HCT116 (cell line): ENCODE measurements around the gene ADAM10. TPM values are rescaled to one million over a fixed set of nuclear protein-coding genes. Genes with fewer than 3 reads are reported as not detected.

ENCODE experiments used
- ATAC-seq: fragments of 200-7000 bp; cut with Tn5 transposase; 2 replicates; pipeline ENCODE4 v1.9.1; 2020; ENCODE audit warnings: mild to moderate bottlenecking, moderate library complexity
- BruUV-seq: library from RNA; stranded (reverse); fragments of 400-500 nt; replicated peaks from 2 replicates; lab custom pipeline; 2021; lab: Mats Ljungman, UMichigan
- CTCF ChIA-PET: fragments of 300-600 bp; sonication (Branson Sonifier 250); formaldehyde crosslinking; loops from one replicate; lab custom pipeline; 2021; ENCODE audit warnings: antibody characterized with exemption; lab: Charles Lee
- POLR2A ChIA-PET: fragments of 300-600, 350-600 bp; sonication (Branson Sonifier 250); formaldehyde crosslinking; loops from one replicate; lab custom pipeline; 2021; ENCODE audit warnings: antibody characterized with exemption; lab: Charles Lee
- RAD21 ChIA-PET, 2 experiments: fragments of 300-600 bp; sonication (Branson Sonifier 250); formaldehyde crosslinking; loops; one replicate each; lab custom pipeline; 2023; ENCODE audit warnings: low total read pairs in 2 of 2; ENCODE audit not compliant: uncharacterized antibody in 2 of 2, unreplicated experiment in 2 of 2, low non-redundant PET in 1 of 2; lab: Charles Lee
- DNase-seq: peaks from one replicate; pipeline ENCODE4 v3.0.0-alpha.2; 2010; ENCODE audit warnings: low read depth, low spot score
- H2AFZ ChIP-seq: fragments of 200-600 bp; shearing (Covaris generic), sonication (generic); 2 replicates; pipeline ENCODE4 v1.6.1; 2017; ENCODE audit warnings: low read depth, mixed run types, mixed read lengths, antibody characterized with exemption, low read length; ENCODE audit not compliant: poor library complexity, severe bottlenecking
- H3K27ac ChIP-seq: 2 replicates; pipeline ENCODE4 v1.5.1; 2012; ENCODE audit warnings: low read depth, low read length
- H3K27me3 ChIP-seq: fragments of 200-600 bp; sonication (generic); 2 replicates; pipeline ENCODE4 v1.6.1; 2016; ENCODE audit warnings: mixed run types, low read length, mixed read lengths; ENCODE audit not compliant: insufficient read depth
- H3K36me3 ChIP-seq, 2 experiments: fragments of 200-500 bp in 1 of 2; fragments of 200-600 bp in 1 of 2; sonication (Bioruptor generic) in 1 of 2; sonication (generic) in 1 of 2; 2 replicates each; pipeline versions ENCODE4 v1.5.1 to v1.6.1; 2014 to 2016; ENCODE audit warnings: low read length in 2 of 2, inconsistent platforms in 1 of 2, mixed read lengths in 1 of 2, mixed run types in 1 of 2; ENCODE audit not compliant: insufficient read depth in 2 of 2, control insufficient read depth in 1 of 2
- H3K4me1 ChIP-seq, 2 experiments: fragments of 200-600 bp in 1 of 2; sonication (generic) in 1 of 2; 2 replicates each; pipeline versions ENCODE4 v1.5.1 to v1.6.1; 2012 to 2017; ENCODE audit warnings: low read length in 2 of 2, inconsistent platforms in 1 of 2, mild to moderate bottlenecking in 1 of 2, mixed read lengths in 1 of 2, mixed run types in 1 of 2, moderate library complexity in 1 of 2; ENCODE audit not compliant: insufficient read depth in 2 of 2, control insufficient read depth in 1 of 2
- H3K4me2 ChIP-seq: fragments of 200-600 bp; sonication (generic); 2 replicates; pipeline ENCODE4 v1.6.1; 2017; ENCODE audit warnings: mixed run types, low read length, mixed read lengths
- H3K4me3 ChIP-seq, 2 experiments: fragments of 200-600 bp in 1 of 2; sonication (generic) in 1 of 2; replicated peaks in 1 of 2; 2 replicates each; pipeline ENCODE4 v1.5.1; 2011 to 2016; ENCODE audit warnings: low read length in 2 of 2, control low read depth in 1 of 2, low read depth in 1 of 2, mild to moderate bottlenecking in 1 of 2, mixed read lengths in 1 of 2, mixed run types in 1 of 2
- H3K79me2 ChIP-seq: fragments of 200-600 bp; sonication (generic); 2 replicates; pipeline ENCODE4 v1.6.1; 2017; ENCODE audit warnings: mild to moderate bottlenecking, mixed run types, low read length, moderate library complexity, mixed read lengths; ENCODE audit not compliant: insufficient read depth
- H3K9ac ChIP-seq: fragments of 200-600 bp; sonication (generic); 2 replicates; pipeline ENCODE4 v1.6.1; 2016; ENCODE audit warnings: low read length, mixed read lengths
- H3K9me2 ChIP-seq: fragments of 200-600 bp; sonication (generic), shearing (Covaris generic); 2 replicates; pipeline ENCODE4 v1.6.1; 2017; ENCODE audit warnings: mixed run types, mild to moderate bottlenecking, moderate library complexity; ENCODE audit not compliant: insufficient read depth
- H3K9me3 ChIP-seq, 2 experiments: fragments of 200-500 bp in 1 of 2; fragments of 200-600 bp in 1 of 2; sonication (Bioruptor generic) in 1 of 2; sonication (generic) in 1 of 2; 2 replicates each; pipeline ENCODE4 v1.6.1; 2014 to 2017; ENCODE audit warnings: low read length in 2 of 2, mixed read lengths in 2 of 2, inconsistent platforms in 1 of 2, low read depth in 1 of 2, mild to moderate bottlenecking in 1 of 2, mixed run types in 1 of 2, moderate library complexity in 1 of 2; ENCODE audit not compliant: control insufficient read depth in 1 of 2, insufficient read depth in 1 of 2
- H4K20me1 ChIP-seq: fragments of 200-600 bp; sonication (generic), shearing (Covaris generic); 2 replicates; pipeline ENCODE4 v1.6.1; 2017; ENCODE audit warnings: mixed run types, mild to moderate bottlenecking, moderate library complexity; ENCODE audit not compliant: insufficient read depth
- ATF3 ChIP-seq: IDR thresholded peaks from 2 replicates; pipeline ENCODE4 v1.6.1; 2012
- EGR1 ChIP-seq: IDR thresholded peaks from 2 replicates; pipeline ENCODE4 v1.6.1; 2012; ENCODE audit warnings: low read depth
- ELF1 ChIP-seq: IDR thresholded peaks from 2 replicates; pipeline ENCODE4 v1.6.1; 2012; ENCODE audit warnings: low read depth, borderline replicate concordance
- EZH2 ChIP-seq: fragments of 200-600 bp; sonication (generic); IDR thresholded peaks from 2 replicates; pipeline ENCODE4 v1.6.1; 2017; ENCODE audit warnings: antibody characterized with exemption, mixed run types
- EZH2phosphoT487 ChIP-seq: fragments of 200-600 bp; IDR thresholded peaks from 2 replicates; pipeline ENCODE4 v1.6.1; 2018; ENCODE audit warnings: antibody characterized with exemption, borderline replicate concordance
- FOSL1 ChIP-seq: IDR thresholded peaks from 2 replicates; pipeline ENCODE4 v1.6.1; 2012; ENCODE audit warnings: low read depth
- MAX ChIP-seq: IDR thresholded peaks from 2 replicates; pipeline ENCODE4 v1.6.1; 2012
- POLR2AphosphoS5 ChIP-seq: IDR thresholded peaks from 2 replicates; pipeline ENCODE4 v1.6.1; 2011; ENCODE audit warnings: mild to moderate bottlenecking, low read depth, low read length, moderate library complexity
- RAD21 ChIP-seq: IDR thresholded peaks from 2 replicates; pipeline ENCODE4 v1.6.1; 2012; ENCODE audit warnings: low read depth, mild to moderate bottlenecking
- REST ChIP-seq: IDR thresholded peaks from 2 replicates; pipeline ENCODE4 v1.6.1; 2012; ENCODE audit warnings: low read depth
- SIN3A ChIP-seq: IDR thresholded peaks from 2 replicates; pipeline ENCODE4 v1.6.1; 2012; ENCODE audit warnings: low read depth
- SRF ChIP-seq: IDR thresholded peaks from 2 replicates; pipeline ENCODE4 v1.6.1; 2012; ENCODE audit warnings: low read depth
- ZBTB33 ChIP-seq: IDR thresholded peaks from 2 replicates; pipeline ENCODE4 v1.6.1; 2011; ENCODE audit warnings: mild to moderate bottlenecking, low read length, moderate library complexity; ENCODE audit not compliant: insufficient replicate concordance; ENCODE audit errors: extremely low read depth
- ZFX ChIP-seq: fragments of 450-650 bp; IDR thresholded peaks from 2 replicates; pipeline ENCODE4 v1.6.1; 2017
- ZNF274 ChIP-seq: fragments of 200-500 bp; sonication (Bioruptor generic); IDR thresholded peaks from 2 replicates; pipeline ENCODE4 v1.6.1; 2014; ENCODE audit warnings: mild to moderate bottlenecking, low read depth, low read length, inconsistent platforms
- intact Hi-C: fragments of 100-400 bp; cut with micrococcal nuclease; formaldehyde crosslinking; loops from 2 replicates; pipeline ENCODE4 v1.10.0; 2022
- total RNA-seq: library from RNA; stranded (reverse); gene quantifications from one replicate; pipeline ENCODE4 v1.2.1, GENCODE V29; 2021; ENCODE audit not compliant: unreplicated experiment

Gene ADAM10
- total RNA-seq, 1 experiment from 2014 or later = 158 TPM

- POLR2A ChIA-PET = no interaction called here
- Histone ChIP-seq H3K9me3 (no peaks in the 10 kb centered on the region), H3K79me2 (peaks cover 93% of the 10 kb centered on the region), H2AFZ (no peak overlapping the region), H3K27ac (no peak overlapping the region)
- RAD21 ChIA-PET = no interaction called here
- no peak for DNase-seq
- no TSS peak for BruUV-seq
- no peak for TF ChIP-seq ATF3
- no peak for TF ChIP-seq REST
- TF ChIP-seq EGR1 = no peak
- TF ChIP-seq ZNF274 = no peak
- no peak for TF ChIP-seq MAX
- no peak for TF ChIP-seq POLR2AphosphoS5
- no peak for TF ChIP-seq ZFX
- TF ChIP-seq RAD21 = no peak
- TF ChIP-seq SRF = no peak
- TF ChIP-seq FOSL1 = no peak
- no peak for TF ChIP-seq ELF1
- no peak for TF ChIP-seq ZBTB33
- TF ChIP-seq SIN3A = no peak
- no peak for TF ChIP-seq EZH2
- no peak for TF ChIP-seq EZH2phosphoT487
- TF ChIP-seq, all 23 proteins: peak for 0
- intact Hi-C loops = no loop called here
- H3K4me3 ChIP-seq = no peak overlapping the region
- no peak overlapping the region for H3K9ac ChIP-seq
- no peaks in the 10 kb centered on the region for H3K27me3 ChIP-seq
- H3K36me3 ChIP-seq = no peaks in the 10 kb centered on the region
- peaks cover 20 to 52% of the 10 kb centered on the region in 2 experiments for H3K4me1 ChIP-seq
- H4K20me1 ChIP-seq = no peaks in the 10 kb centered on the region
- no peak overlapping the region for H3K4me2 ChIP-seq
- ATAC-seq = no peak
- no peaks in the 10 kb centered on the region for H3K9me2 ChIP-seq
- CTCF ChIA-PET = no interaction called here
Observed at GRCh38 chr15:58734859-58735258, 14.6 kb downstream of the ADAM10 start.
